Fibroblast of villous mesenchyme (primary cell): ENCODE results near the gene LRP6. TPM values are rescaled to one million over a fixed set of nuclear protein-coding genes. Genes with fewer than 3 reads are reported as not detected.

Source experiments
- DNase-seq: peaks from one replicate; pipeline ENCODE4 v3.0.0-alpha.2; 2010; ENCODE audit warnings: low read depth
- H3K4me3 ChIP-seq: 2 replicates; pipeline ENCODE4 v1.5.1; 2011; ENCODE audit warnings: low read depth, mild to moderate bottlenecking, low read length
- CTCF ChIP-seq: IDR thresholded peaks from 2 replicates; pipeline ENCODE4 v1.5.1; 2012; ENCODE audit warnings: low read depth, mild to moderate bottlenecking, low read length; ENCODE audit not compliant: insufficient read depth
- small RNA-seq: library from RNA; depleted of rRNA; stranded (forward); fragments of <200 nt; gene quantifications from one replicate; pipeline ENCODE3, GENCODE V24; 2012
- total RNA-seq: library from RNA; depleted of rRNA; stranded (reverse); fragments of >200 nt; gene quantifications from 2 replicates; pipeline ENCODE4 v1.2.3, GENCODE V29; 2012

LRP6 gene
- total RNA-seq, 1 donor: 50.1 TPM

GRCh38 chr12:12070674-12071656 lies 195.9 kb downstream of the LRP6 start, which contains the start of gene BCL2L14:
TSS of gene BCL2L14 (plus strand) at chr12:12070939. CDS start at chr12:12079306, 8,367 bp downstream.
- no peak for DNase-seq
- no peak within 1 kb of the TSS for H3K4me3 ChIP-seq
- TF ChIP-seq CTCF: no peak

- TF ChIP-seq CTCF: no peak
Observed at GRCh38 chr12:12069821-12070548, 196.9 kb downstream of the LRP6 start.

GRCh38 chr12:12068751-12069150 lies 198.1 kb downstream of the LRP6 start:
- no peak for DNase-seq
- H3K4me3 ChIP-seq: no peak overlapping the region
- no peak for TF ChIP-seq CTCF

More at GRCh38 chr12:12069821-12070548, 196.9 kb downstream of the LRP6 start:
- DNase-seq: no peak
- no peak overlapping the region for H3K4me3 ChIP-seq

Small RNA genes within 50 kb of the gene (small RNA-seq; reads per million reads assigned to genes)
- gene RNU6-318P: not detected
- not detected for gene RNU6-545P

Other genes with a start within 250 kb of the LRP6 start
- not detected in 2 replicates for gene BCL2L14, start 196.1 kb downstream of the LRP6 start, total RNA-seq
- 2.3 and 4.7 TPM in 2 replicates for gene MANSC1, start 83.2 kb upstream of the LRP6 start, total RNA-seq
- gene BORCS5, start 90.0 kb upstream of the LRP6 start, total RNA-seq: 6.9 and 10.6 TPM in 2 replicates